Neural crest cell (in vitro differentiated cells): Measurements from ENCODE around the gene G0S2. TPM values are rescaled to one million over a fixed set of nuclear protein-coding genes. Genes with fewer than 3 reads are reported as not detected.

Source experiments
- DNase-seq: peaks from one replicate; pipeline ENCODE4 v3.0.0; 2021; ENCODE audit warnings: low read depth, mixed read lengths, low spot score
- H3K27ac Mint-ChIP-seq: one replicate; pipeline ENCODE4 v1.8.0; 2021; ENCODE audit warnings: mild to moderate bottlenecking, mixed read lengths; ENCODE audit not compliant: unreplicated experiment
- H3K27me3 Mint-ChIP-seq: 2 replicates; pipeline ENCODE4 v1.8.0; 2021; ENCODE audit warnings: low read depth, mild to moderate bottlenecking, mixed read lengths
- H3K36me3 Mint-ChIP-seq: 2 replicates; pipeline ENCODE4 v1.8.0; 2021; ENCODE audit warnings: low read depth, mild to moderate bottlenecking, mixed read lengths
- H3K4me1 Mint-ChIP-seq: 2 replicates; pipeline ENCODE4 v1.8.0; 2021; ENCODE audit warnings: mixed read lengths
- H3K4me3 Mint-ChIP-seq: one replicate; pipeline ENCODE4 v1.8.0; 2021; ENCODE audit warnings: mild to moderate bottlenecking, mixed read lengths
- H3K9me3 Mint-ChIP-seq: 2 replicates; pipeline ENCODE4 v1.8.0; 2021; ENCODE audit warnings: mixed read lengths
- total RNA-seq: library from RNA; stranded (reverse); gene quantifications from 2 replicates; pipeline ENCODE4 v1.2.1, GENCODE V29; 2021
- TF ChIP-seq, protein P1 (sequence below): fragments of 200-600 bp; sonication (generic); conservative IDR thresholded peaks from 2 replicates; pipeline ENCODE4 v1.5.0; 2021; ENCODE audit warnings: antibody characterized with exemption, mild to moderate bottlenecking

The G0S2 gene
- total RNA-seq, 1 donor from 2014 or later = 0.37 TPM

DNA sequence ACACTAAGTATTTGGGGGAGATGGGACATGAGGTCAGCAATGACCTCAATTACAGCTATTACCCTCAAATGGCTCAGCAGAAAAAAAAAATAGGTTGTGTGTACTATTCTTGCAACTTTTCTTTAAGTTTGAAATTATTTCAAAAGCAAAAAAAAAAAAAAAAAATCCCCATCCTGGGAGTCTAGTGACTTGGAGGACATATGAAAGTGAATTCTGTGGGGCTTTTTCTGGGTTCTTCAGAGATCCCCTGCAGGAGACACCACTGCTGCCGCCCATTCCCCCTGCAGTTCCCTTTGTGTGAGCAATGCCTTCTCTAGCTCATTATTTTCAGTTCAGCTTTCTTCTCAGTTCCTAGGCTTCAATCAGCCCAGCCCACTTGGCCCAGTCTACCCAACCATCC lies 46.1 kb downstream of the G0S2 start:
- peaks cover 17% of the 10 kb centered on the region for H3K27me3 Mint-ChIP-seq
- no peak for DNase-seq
- no peak overlapping the region for H3K4me3 Mint-ChIP-seq
- no peaks in the 10 kb centered on the region for H3K4me1 Mint-ChIP-seq
- TF ChIP-seq, protein P1, sequence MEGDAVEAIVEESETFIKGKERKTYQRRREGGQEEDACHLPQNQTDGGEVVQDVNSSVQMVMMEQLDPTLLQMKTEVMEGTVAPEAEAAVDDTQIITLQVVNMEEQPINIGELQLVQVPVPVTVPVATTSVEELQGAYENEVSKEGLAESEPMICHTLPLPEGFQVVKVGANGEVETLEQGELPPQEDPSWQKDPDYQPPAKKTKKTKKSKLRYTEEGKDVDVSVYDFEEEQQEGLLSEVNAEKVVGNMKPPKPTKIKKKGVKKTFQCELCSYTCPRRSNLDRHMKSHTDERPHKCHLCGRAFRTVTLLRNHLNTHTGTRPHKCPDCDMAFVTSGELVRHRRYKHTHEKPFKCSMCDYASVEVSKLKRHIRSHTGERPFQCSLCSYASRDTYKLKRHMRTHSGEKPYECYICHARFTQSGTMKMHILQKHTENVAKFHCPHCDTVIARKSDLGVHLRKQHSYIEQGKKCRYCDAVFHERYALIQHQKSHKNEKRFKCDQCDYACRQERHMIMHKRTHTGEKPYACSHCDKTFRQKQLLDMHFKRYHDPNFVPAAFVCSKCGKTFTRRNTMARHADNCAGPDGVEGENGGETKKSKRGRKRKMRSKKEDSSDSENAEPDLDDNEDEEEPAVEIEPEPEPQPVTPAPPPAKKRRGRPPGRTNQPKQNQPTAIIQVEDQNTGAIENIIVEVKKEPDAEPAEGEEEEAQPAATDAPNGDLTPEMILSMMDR = no peak
- no peaks in the 10 kb centered on the region for H3K9me3 Mint-ChIP-seq
- H3K27ac Mint-ChIP-seq = no peak overlapping the region
- H3K36me3 Mint-ChIP-seq = no peaks in the 10 kb centered on the region

DNA sequence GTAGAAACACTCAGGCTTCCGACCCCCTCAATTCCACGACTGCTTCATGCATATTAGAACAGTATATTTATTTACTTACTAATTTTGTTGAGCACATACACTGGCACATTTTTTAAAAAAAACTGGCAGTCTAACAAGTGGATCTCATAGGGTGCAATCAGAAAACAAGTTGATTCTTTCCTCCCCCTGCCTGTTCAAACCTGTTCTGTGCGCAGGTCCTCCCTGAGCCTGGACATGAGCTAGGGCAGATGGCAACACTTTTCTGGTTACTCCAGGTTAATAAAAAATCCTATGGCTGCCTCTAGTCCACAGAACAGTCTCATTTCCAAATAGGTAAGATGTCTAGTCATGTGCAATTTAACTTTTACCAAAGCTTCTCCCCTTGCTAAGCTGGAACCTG lies 48.1 kb downstream of the G0S2 start:
- Mint-ChIP-seq H3K27me3 (peaks cover 7% of the 10 kb centered on the region), H3K27ac (no peak overlapping the region)
- TF ChIP-seq, protein P1 = no peak

DNA sequence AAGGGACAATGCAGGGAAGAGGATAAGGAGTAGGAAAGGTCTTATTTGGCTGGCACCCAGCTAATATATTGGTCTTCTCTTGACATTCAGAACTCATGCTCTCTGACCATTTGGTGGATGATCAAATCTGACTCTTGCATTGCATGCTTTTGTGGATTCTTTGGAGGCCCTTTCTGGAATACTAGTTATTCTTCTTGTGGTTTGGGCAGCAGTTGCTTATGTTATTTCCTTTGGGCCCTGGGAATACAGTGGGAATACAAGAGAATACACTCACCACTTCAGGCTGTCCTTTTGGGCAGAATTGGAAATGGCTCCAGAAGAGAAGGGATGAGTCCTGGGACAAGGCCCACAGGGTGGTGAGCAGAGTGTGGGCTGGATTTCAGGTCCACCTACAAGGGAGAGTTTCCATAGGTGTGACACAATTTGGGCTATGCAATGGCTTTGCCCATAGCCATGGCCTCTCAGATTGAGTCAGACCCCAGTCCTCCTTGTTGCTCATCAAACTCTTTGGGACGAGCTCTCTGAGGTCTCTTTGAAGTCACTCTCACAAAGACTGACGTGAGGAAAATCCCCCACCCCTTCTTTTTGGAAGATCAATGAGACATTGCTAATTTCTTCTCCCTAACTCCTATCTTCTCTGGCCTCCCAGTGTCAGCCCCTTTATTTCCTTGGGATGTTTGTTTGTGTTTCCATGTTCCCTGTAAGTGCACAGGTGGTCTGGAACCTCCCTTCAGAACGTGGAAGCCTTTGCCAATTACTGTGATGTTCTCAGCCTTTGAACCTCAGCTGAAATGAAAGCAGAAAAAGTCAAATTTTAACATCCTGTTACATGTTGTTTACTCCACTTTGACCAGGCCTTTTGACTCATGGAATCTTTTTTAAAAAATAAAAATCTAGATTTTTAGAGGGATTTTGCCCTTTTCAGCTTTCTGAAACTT lies 48.8 kb downstream of the G0S2 start:
- Mint-ChIP-seq H3K27me3 (peaks cover 7% of the 10 kb centered on the region), H3K36me3 (no peaks in the 10 kb centered on the region), H3K4me3 (no peak overlapping the region), H3K4me1 (no peaks in the 10 kb centered on the region), H3K27ac (no peak overlapping the region), H3K9me3 (no peaks in the 10 kb centered on the region)
- TF ChIP-seq, protein P1 = no peak
- no peak for DNase-seq

More for the DNA sequence above, 48.1 kb downstream of the G0S2 start:
- no peak for DNase-seq
- H3K4me3 Mint-ChIP-seq = no peak overlapping the region
- H3K36me3 Mint-ChIP-seq = no peaks in the 10 kb centered on the region
- H3K4me1 Mint-ChIP-seq = no peaks in the 10 kb centered on the region
- H3K9me3 Mint-ChIP-seq = no peaks in the 10 kb centered on the region

Other genes with a start within 250 kb of the G0S2 start
- gene CAMK1G, start 91.7 kb upstream of the G0S2 start, total RNA-seq = 1.1 and 1.8 TPM in 2 replicates
- gene LAMB3, start 23.0 kb upstream of the G0S2 start, total RNA-seq = not detected in 2 replicates
- gene HSD11B1, start 29.4 kb downstream of the G0S2 start, total RNA-seq = not detected in 2 replicates
- gene TRAF3IP3, start 80.6 kb downstream of the G0S2 start, total RNA-seq = not detected in 2 replicates
- 2.7 and 3.2 TPM in 2 replicates for gene C1orf74, start 109.1 kb downstream of the G0S2 start, total RNA-seq
- gene IRF6, start 130.7 kb downstream of the G0S2 start, total RNA-seq = 0.05 TPM in 1 of 2 replicates, not detected in the other
- gene UTP25, start 152.6 kb downstream of the G0S2 start, total RNA-seq = 6.8 and 7.2 TPM in 2 replicates